Colon (tissue), 2 donors: Measurements from ENCODE around the gene PHLDA3.
"Not testable (repeated sequence)": the region's sequence is repeated elsewhere in the genome, so short reads cannot be mapped to it uniquely, and the experiment has no call there.

Experiments used
- FAIRE-seq: peaks from 2 replicates; lab custom pipeline; 2012; peaks lifted over from hg19 to GRCh38; lab: Jason Lieb, UNC
- donor health status: control.
- donor health status: control.

The PHLDA3 gene

DNA sequence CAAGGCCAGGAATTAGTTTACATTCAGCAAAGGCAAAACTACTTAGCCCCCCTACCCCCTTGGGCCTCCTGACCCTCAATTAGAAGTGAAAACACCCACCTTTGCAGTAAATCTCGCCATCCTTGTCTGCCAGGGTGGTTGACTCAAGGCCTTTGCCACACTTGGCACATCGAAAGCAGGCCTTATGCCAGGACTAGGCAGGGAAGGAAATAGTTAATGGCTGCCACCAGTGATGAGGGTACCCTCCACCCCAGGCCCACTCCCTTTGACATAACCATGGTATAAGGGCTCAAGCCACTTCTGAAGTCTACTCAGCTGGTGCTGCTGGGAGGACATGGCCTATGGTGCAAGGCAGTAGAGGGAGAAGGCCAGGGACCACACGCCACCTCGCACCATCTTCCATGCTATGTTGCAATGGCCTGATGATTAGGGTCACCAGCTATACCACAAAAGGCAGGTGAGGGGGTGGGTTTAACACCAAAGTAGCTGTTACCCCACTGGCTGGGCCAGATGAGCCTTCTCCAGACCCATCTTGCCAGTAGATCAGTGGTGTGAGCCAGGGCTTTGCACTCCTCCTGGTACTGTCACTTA lies 16.3 kb upstream of the PHLDA3 start:
- no peak for FAIRE-seq

- no peak for FAIRE-seq
These were observed 14.5 kb upstream of the PHLDA3 start for GRCh38 chr1:201483373-201483949.

GRCh38 chr1:201482755-201483154 lies 13.8 kb upstream of the PHLDA3 start:
- FAIRE-seq: no peak

DNA sequence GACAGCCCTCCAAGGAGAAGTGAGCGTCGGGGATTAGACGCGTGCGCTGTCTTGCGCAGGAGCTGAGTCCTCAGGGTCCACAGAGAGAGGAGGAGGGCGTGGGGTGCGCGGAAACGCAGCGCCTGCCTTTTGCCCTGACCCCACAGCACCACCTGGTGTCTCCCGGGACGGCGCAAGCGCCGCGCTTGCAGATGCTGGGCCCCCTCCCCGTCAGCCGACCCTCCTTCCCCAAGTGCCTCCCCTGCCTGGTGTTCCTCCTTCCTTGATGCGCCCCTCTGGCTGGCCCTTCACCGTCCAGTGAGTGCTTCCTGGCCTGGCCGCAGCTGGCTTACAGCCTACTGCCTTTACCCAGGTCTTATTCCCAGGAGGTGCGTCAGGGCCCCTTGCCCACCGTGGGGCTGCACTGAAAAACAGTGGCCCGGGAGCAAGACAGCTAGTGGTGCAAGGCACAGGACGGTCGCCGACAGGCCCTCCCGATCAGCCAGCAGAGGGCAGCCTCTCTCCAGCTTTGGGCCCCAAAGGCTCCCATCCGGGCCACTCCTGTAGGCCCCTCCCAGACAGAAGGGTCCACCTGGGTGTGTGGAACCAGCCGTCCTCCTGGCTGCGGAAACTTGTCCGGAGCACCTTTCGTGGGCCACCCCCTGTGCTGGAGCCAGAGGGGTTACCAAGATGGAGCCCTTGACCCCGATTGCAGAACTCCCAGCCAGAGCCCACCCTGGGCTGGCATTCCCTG lies 12.9 kb upstream of the PHLDA3 start:
- no peak for FAIRE-seq

DNA sequence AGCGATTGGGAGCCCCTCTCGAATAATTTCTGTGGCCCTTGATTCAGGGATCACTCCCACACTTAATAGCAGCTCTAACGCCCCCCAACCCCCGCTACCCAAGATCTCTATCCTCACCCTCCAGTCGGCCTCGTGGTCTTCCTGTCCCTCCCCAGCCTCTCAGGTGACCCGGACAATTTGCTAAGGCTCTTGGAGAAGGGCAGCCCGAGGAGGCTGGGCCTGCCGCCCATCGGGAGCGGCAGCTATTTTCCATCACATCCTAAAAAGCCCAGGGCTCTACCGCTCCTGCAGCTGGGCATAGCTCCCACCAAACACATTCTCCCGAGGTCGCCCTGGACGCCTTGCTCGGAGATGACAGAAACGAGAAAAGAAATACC lies 12.0 kb upstream of the PHLDA3 start:
- FAIRE-seq: no peak

GRCh38 chr1:201480231-201481003 lies 11.4 kb upstream of the PHLDA3 start:
- no peak for FAIRE-seq

DNA sequence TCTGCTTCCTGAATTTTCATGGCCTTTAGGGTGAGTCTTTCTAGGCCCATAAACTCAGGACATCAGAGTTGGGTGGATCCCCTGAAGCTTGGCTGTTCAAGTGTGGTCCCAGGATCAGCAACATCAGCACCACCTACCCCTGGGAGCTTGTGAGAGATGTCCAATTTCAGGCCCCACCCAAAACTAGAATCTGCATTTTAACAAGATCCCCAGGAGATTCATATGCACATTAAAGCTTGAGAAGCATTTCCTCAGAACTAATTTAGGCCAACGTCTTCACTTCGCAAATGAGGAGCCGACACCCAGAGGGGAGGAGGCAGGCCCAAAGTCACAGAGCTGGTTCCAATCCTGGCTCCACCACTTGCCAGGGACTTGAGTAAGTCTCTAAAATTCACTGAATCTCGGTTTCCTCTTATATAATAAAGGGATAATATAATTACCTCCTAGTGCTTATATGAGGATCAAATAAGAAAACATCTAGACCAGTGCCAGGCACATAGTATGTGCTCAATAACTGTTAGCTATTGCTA lies 10.3 kb upstream of the PHLDA3 start:
- no peak for FAIRE-seq

GRCh38 chr1:201478666-201479065 lies 9.7 kb upstream of the PHLDA3 start:
- not testable (repeated sequence) for FAIRE-seq

- no peak for FAIRE-seq
These were observed 7.8 kb upstream of the PHLDA3 start for GRCh38 chr1:201476670-201477344.

GRCh38 chr1:201475915-201476669 lies 7.1 kb upstream of the PHLDA3 start:
- no peak for FAIRE-seq

GRCh38 chr1:201475130-201475529 lies 6.1 kb upstream of the PHLDA3 start:
- no peak for FAIRE-seq

- FAIRE-seq: no peak
These were observed 4.3 kb upstream of the PHLDA3 start for GRCh38 chr1:201473296-201473695.

GRCh38 chr1:201472321-201472720 lies 3.3 kb upstream of the PHLDA3 start:
- FAIRE-seq: not testable (repeated sequence)

DNA sequence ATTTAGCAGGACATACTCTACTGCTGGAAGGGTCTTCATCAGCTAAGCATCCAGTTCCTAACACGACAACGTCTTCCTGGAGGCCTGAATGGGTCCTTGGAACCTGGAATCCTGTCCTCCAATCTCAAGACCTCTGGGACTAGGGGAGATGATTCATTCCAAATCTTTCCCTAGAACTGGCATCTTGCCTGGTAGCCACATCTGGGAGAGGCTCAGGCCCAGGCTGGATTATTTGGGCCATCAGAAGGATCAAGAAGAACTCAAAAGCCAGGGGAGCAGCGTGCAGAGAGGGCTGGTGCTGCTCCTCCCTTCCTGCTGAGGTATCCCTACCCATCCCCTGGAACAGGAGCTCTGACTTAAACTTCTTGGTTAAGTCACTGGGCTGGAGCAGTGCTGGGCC lies 2.8 kb upstream of the PHLDA3 start:
- FAIRE-seq: no peak

DNA sequence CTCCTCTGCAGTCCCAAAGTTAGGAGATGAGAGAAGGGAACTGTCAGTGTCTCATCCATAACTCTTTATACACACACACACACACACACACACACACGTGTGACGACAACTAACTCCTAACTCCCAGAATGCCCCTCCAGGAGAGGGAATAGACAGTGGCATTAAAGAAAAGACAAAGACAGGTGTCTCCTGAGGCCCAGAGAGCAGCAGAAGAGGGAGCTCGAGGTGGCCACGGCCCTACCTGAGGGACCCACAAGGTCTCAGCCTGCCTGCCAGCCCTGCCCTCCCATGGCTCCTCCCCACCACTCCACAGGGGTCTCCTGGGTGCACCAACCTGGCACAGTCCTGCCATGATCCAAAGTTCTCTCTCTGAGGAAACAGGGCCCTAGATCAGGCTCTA lies 1.6 kb upstream of the PHLDA3 start:
- FAIRE-seq: no peak

GRCh38 chr1:201469645-201470074 lies 672 bp upstream of the PHLDA3 start:
- FAIRE-seq: no peak

GRCh38 chr1:201468501-201468843 lies 516 bp downstream of the PHLDA3 start:
- FAIRE-seq: no peak

DNA sequence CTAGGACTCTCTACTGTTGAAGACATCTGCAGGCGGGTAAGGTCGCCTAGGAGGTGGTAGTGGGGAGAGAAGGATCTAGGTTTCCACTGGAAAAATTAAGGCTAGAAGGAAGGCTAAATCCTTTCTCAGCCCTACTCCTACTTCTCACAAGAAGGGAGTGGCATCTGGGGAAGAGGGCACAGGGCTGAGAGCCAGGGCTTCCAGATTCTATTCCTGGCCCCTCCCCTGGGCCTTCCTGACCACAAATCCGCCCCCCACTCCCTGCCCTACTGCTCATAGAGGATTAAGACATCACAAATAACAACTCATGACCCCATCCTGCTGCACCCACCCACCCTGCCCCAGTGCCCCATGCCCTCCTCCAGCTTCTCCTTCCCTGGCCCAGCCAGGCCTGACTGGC lies 2.5 kb downstream of the PHLDA3 start:
- FAIRE-seq: no peak

- no peak for FAIRE-seq
These were observed 3.2 kb downstream of the PHLDA3 start for GRCh38 chr1:201465698-201466290.

GRCh38 chr1:201463071-201463552 lies 5.9 kb downstream of the PHLDA3 start:
- FAIRE-seq: no peak
